PFSK-1 (cell line): ENCODE data around the gene NUP133.

Experiments used
- FOXP2 ChIP-seq: optimal IDR thresholded peaks from 2 replicates; pipeline ENCODE3; 2011; ENCODE audit warnings: borderline replicate concordance, control low read depth, inconsistent platforms; ENCODE audit not compliant: insufficient read depth; ENCODE audit errors: extremely low read length, extremely low read depth
- POLR2AphosphoS5 ChIP-seq: IDR thresholded peaks from 2 replicates; pipeline ENCODE4 v1.6.1; 2012; ENCODE audit warnings: low read depth, mild to moderate bottlenecking, control low read depth, low read length, moderate library complexity

DNA sequence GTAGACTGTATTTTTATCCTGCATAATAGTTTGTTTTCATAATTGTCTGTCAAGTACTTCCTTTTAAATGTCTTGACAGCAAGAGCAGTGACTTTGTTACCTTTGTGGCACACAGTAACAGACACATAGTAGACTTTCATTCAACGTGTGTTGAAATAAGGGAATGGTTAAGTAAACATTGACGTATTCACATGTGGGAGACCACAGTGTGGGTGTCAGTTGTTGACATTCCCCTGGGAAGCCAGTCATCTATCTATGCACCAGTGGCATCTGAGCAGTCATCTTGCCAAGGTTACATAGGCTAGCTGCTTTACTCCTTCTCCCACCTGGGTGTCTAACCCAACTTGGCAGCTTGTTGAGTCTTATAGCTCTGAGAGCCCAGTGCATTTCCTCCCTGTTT lies 1.4 kb upstream of the NUP133 start:
- TF ChIP-seq POLR2AphosphoS5 (no peak), FOXP2 (no peak)
